Fibroblast of pulmonary artery (primary cell): ENCODE measurements around the gene IBTK.

Experiments
- DNase-seq: peaks from one replicate; pipeline ENCODE4 v3.0.0-alpha.2; 2010; ENCODE audit warnings: low read depth
- H3K4me3 ChIP-seq: replicated peaks from 2 replicates; pipeline ENCODE4 v1.5.1; 2011; ENCODE audit warnings: low read depth, mild to moderate bottlenecking, control low read depth, low read length, moderate library complexity
- TF ChIP-seq, protein P1 (sequence below): IDR thresholded peaks from 2 replicates; pipeline ENCODE4 v1.5.1; 2011; ENCODE audit warnings: mild to moderate bottlenecking, control low read depth, low read length, inconsistent platforms; ENCODE audit errors: missing control alignments

The IBTK gene

DNA sequence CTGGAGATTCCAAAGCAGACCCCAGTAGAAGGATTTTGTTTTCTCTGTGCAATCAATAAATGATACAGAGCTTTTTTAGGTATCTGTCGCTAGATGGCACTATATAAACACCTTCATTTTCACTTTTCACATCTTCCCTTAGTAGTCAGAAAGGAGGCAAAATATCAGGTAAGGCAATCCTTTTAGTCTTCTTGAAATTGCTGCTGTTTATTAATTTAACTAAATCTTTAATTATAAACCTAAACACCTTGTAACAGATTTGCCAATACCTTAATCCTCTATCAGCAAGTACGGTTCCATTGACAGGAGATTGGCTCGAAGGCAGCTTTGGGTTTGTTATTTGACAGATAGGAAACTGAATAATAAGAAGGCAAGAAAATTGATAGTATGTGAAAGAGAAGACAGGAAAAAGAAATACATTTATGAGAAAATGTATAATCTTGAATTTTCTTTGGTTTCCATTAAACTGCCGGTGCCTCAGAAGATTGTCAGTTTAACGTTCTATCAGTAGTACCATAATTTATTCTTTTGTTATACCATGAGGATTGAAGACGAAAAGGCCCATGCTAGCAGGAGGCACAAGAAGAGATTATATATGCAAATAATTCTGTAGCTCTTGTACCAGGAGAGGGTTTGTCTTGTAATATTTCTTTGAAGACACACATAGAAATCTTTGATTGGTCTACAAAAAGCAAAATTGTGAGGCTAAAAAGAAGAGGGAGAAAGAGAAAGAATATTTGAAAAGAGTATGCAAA is 23.5 kb upstream of the IBTK start:
- peak; percentile 60 for DNase-seq
- H3K4me3 ChIP-seq = no peak overlapping the region
- TF ChIP-seq, protein P1, sequence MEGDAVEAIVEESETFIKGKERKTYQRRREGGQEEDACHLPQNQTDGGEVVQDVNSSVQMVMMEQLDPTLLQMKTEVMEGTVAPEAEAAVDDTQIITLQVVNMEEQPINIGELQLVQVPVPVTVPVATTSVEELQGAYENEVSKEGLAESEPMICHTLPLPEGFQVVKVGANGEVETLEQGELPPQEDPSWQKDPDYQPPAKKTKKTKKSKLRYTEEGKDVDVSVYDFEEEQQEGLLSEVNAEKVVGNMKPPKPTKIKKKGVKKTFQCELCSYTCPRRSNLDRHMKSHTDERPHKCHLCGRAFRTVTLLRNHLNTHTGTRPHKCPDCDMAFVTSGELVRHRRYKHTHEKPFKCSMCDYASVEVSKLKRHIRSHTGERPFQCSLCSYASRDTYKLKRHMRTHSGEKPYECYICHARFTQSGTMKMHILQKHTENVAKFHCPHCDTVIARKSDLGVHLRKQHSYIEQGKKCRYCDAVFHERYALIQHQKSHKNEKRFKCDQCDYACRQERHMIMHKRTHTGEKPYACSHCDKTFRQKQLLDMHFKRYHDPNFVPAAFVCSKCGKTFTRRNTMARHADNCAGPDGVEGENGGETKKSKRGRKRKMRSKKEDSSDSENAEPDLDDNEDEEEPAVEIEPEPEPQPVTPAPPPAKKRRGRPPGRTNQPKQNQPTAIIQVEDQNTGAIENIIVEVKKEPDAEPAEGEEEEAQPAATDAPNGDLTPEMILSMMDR = peak; percentile 62

DNA sequence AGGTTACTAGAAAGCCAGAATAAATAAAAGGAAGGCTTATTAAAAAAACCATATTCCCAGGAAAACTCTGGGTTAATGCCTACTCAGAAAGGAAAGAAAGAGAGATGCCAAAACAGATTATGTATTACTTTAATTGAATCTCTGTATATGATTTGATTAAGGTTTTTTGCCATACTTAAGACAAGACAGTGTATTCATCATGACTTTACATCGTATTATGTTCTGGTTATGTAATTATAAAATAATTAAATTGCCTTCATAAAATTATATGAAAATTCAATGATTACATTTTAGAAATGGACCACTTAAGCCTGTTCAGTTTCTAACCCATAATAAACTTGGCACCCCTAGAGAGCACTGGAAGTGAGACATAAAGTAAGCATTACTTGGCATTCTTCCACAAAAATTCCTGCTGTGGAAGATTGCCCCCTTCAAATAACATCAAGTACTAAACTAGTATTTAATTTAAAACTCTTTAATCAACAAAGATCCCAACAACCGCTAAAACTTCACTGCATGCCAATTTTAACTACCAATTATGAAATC is 20.8 kb upstream of the IBTK start:
- DNase-seq = peak; percentile 23
- H3K4me3 ChIP-seq = no peak overlapping the region
- TF ChIP-seq, protein P1 = no peak

DNA sequence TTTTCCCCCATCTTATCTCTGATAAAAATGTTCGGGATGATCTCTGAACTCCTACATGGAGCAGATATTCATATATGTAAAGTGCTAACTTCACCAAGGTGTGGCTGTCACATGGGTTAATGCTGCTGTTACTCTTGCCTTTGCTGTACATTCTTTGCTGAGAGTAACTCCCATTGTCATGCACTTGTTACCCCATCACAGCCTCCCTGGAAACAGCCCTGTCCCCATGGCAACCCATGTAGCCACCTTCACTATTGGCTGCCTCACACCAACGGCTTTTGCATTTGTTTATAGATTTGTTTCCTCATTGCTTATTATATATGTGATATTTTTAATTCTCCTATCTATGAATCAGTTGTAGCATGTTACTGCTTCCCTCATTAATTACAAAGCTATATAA is 17.3 kb upstream of the IBTK start:
- no peak for DNase-seq
- no peak overlapping the region for H3K4me3 ChIP-seq
- TF ChIP-seq, protein P1 = no peak

DNA sequence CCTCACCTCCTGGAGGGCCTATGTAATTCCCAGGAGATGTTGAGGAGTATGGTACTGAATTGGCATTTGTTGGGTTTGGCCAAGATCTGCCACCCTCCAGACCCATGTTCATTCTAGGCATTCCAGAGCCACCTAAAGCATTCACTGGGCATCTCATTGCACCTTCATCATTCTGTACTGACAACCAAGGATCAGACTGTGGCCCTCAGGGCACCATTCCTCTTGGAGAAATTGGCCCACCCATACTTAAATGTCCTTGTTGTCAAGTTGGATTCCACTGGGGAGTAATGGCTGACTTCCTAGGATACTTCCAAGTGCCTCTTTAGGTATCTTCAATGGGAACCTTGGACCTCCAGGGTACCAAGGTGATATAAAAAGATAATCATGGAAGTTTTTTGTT is 16.8 kb upstream of the IBTK start:
- no peak overlapping the region for H3K4me3 ChIP-seq
- TF ChIP-seq, protein P1 = no peak
- DNase-seq = no peak

DNA sequence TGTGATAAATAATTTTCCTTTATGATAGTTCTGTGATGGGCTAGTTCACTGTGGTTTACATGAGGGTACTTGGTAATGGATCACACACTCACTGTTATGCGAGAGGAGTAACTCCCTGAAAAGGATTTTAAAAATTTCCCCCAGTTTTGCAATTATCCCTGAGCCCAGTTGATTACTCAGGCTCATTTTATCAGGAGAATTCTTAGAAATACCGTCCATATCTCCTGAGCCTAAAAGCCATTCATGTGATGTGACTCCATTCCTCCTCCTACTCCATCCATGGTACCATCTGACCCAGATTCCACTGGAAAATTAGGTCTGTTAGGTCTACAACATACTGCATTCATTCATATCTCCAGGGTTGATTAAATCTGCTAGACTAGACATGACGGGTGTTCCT is 16.4 kb upstream of the IBTK start:
- DNase-seq = no peak
- no peak overlapping the region for H3K4me3 ChIP-seq
- TF ChIP-seq, protein P1 = no peak

DNA sequence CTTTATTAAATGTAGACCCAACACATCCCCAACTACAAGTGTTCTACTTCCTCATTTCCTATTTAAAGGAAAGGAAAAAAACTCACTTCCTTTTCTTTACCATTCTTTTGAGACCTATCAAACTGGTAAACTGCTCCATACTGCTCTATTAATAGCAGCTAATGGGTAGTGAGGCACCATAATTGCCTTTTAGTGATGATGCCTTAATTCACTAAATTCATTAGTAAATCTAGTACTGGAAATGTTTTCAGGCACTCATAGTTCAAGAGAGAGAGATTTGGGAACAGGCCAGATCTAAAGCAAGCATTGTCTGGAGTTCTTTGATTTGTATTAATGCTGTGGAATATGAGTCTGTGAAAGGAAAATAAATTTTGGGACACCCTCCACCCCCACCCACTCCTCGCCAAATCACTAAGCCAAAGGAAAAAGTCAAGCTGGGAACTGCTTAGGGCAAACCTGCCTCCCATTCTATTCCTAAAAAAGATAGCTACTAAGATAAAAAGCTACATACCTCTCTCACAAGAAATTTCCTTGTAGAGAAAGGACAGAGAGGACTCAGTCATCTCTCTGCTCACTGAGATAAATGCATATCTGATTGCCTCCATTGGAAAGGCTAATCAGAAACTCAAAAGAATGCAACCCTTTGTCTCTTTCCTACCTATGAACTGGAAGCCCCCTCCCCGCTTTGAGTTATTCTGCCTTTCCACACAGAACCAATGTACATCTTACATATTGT is 13.6 kb upstream of the IBTK start:
- H3K4me3 ChIP-seq = no peak overlapping the region
- no peak for DNase-seq
- TF ChIP-seq, protein P1 = no peak
